Ovary (tissue), 9 donors: Measurements from ENCODE around the gene NR3C1. TPM values are rescaled to one million over a fixed set of nuclear protein-coding genes. Genes with fewer than 3 reads are reported as not detected.

Experiments
- DNase-seq, 5 donors: peaks; one replicate each; pipeline ENCODE4 v3.0.0-alpha.2; 2019 to 2020
- H3K27ac ChIP-seq, 2 donors: fragments of 200-600 bp; one replicate each; pipeline versions ENCODE4 v1.5.1 to v1.8.0; 2019 to 2022
- H3K27me3 ChIP-seq: fragments of 200-600 bp; one replicate; pipeline ENCODE4 v1.8.0; 2022
- H3K36me3 ChIP-seq: fragments of 200-600 bp; sonication (generic); one replicate; pipeline ENCODE4 v1.5.1; 2019
- H3K4me1 ChIP-seq: one replicate; pipeline ENCODE4 v1.8.1; 2013; ENCODE audit warnings: mild to moderate bottlenecking, moderate library complexity; ENCODE audit not compliant: insufficient read depth
- H3K4me3 ChIP-seq: fragments of 200-600 bp; sonication (generic); one replicate; pipeline ENCODE4 v1.5.1; 2017
- H3K9me3 ChIP-seq, 2 donors: fragments of 200-600 bp in 1 of 2; sonication (generic) in 1 of 2; one replicate each; pipeline versions ENCODE4 v1.5.1 to v1.8.1; 2013 to 2019; ENCODE audit warnings: mild to moderate bottlenecking in 1 of 2, moderate library complexity in 1 of 2
- CTCF ChIP-seq, 3 donors: fragments of 450-650 bp in 2 of 3; fragments of 200-600 bp in 1 of 3; IDR thresholded peaks; one replicate each; pipeline versions ENCODE4 v1.5.1 to v1.8.0; 2016 to 2022; ENCODE audit warnings: antibody characterized with exemption in 3 of 3, mild to moderate bottlenecking in 1 of 3
- EP300 ChIP-seq: sonication (generic); formaldehyde crosslinking; IDR thresholded peaks from one replicate; pipeline ENCODE4 v1.6.1; 2017; ENCODE audit warnings: antibody characterized with exemption
- POLR2A ChIP-seq: fragments of 450-650 bp; IDR thresholded peaks from one replicate; pipeline ENCODE4 v1.6.1; 2017; ENCODE audit warnings: antibody characterized with exemption, mild to moderate bottlenecking, moderate library complexity
- WGBS, 3 donors: extraction: QIAGEN DNeasy Blood & Tissue Kit in 1 of 3; methylation state at CpG; one replicate each; pipeline versions ENCODE4 v1.1.5 to v1.1.7; 2013 to 2017; 5-methylcytosine and 5-hydroxymethylcytosine counted together
- intact Hi-C, 4 donors: fragments of 100-400 bp; cut with DNase I; formaldehyde crosslinking; loops; one replicate each; pipeline versions ENCODE4 v1.11.0 to v1.15.1; 2022 to 2023
- polyA plus RNA-seq, 2 donors: library from polyadenylated mRNA; stranded (reverse); fragments of 200-250 nt in 1 of 2; fragments of 350-450 nt in 1 of 2; fragmentation: Illumina TruSeq in 1 of 2; extraction: RNeasy Lipid Tissue Mini Kit (QIAGEN cat#74804) in 1 of 2; gene quantifications; one replicate each; pipeline ENCODE4 v1.2.3, GENCODE V29; 2013 to 2014
- total RNA-seq, 7 donors: library from RNA; depleted of rRNA in 2 of 7; stranded (reverse); fragments of >200 nt in 2 of 7; fragmentation: NEBNext Ultra II Directional in 3 of 7; extraction: Animal tissue kit (Norgen Biotek cat#: 25700) in 3 of 7; gene quantifications; one replicate each; pipeline versions ENCODE4 v1.1.0 to v1.2.4, GENCODE V29; 2016 to 2023
- donor health status: DM: no; HTN: no; CAD: no; lungs with moderate emphysema.
- donor health status: DM: no; HTN: no; CAD: no.
- donor health status: Bipolar disorder and iron deficiency.
- donor health status: DM: yes; HTN: yes; CAD: no.
- donor health status: DM: no; HTN: no; CAD: no.
- donor health status: DM: yes; HTN: yes; CAD: no.

The NR3C1 gene
- total and polyA plus RNA-seq, 9 donors, result 15.5 to 54.3 (median 38.4) TPM

GRCh38 chr5:143398451-143399237, 4.8 kb downstream of the NR3C1 start:
- Histone ChIP-seq H3K27me3 (no peaks in the 10 kb centered on the region), H3K27ac (no peak overlapping the region), H3K4me1 (peaks cover 14% of the 10 kb centered on the region), H3K9me3 (no peaks in the 10 kb centered on the region), H3K4me3 (peak overlapping the region; percentile 25), H3K36me3 (no peaks in the 10 kb centered on the region)
- intact Hi-C loops, result no loop called here
- DNase-seq, result no peak
- WGBS, 3 donors, result 51 to 70% (median 65%) methylated on average over 8 of the region's 8 CpGs
- no peak for TF ChIP-seq POLR2A
- no peak for TF ChIP-seq EP300
- no peak for TF ChIP-seq CTCF (IDR thresholded peaks at IDR 0.05)

- TF ChIP-seq CTCF (IDR thresholded peaks at IDR 0.05), result no peak
- DNase-seq, result no peak
- Histone ChIP-seq H3K4me1 (peaks cover 14% of the 10 kb centered on the region), H3K9me3 (no peaks in the 10 kb centered on the region), H3K36me3 (no peaks in the 10 kb centered on the region), H3K27me3 (no peaks in the 10 kb centered on the region), H3K4me3 (peak overlapping the region; percentile 25), H3K27ac (no peak overlapping the region)
- intact Hi-C loops, result no loop called here
- WGBS, 3 donors, result 54 to 76% (median 65%) methylated on average over 2 of the region's 2 CpGs
Observed at GRCh38 chr5:143398053-143398355, 5.5 kb downstream of the NR3C1 start.

- Histone ChIP-seq H3K9me3 (no peaks in the 10 kb centered on the region), H3K27me3 (no peaks in the 10 kb centered on the region), H3K4me3 (peak overlapping the region; percentile 2), H3K36me3 (no peaks in the 10 kb centered on the region), H3K4me1 (peaks cover 14% of the 10 kb centered on the region), H3K27ac (no peak overlapping the region)
- TF ChIP-seq CTCF (IDR thresholded peaks at IDR 0.05) (no peak), EP300 (no peak), POLR2A (no peak)
- 93 to 97% (median 96%) methylated on average over 2 of the region's 2 CpGs for WGBS, 3 donors
- intact Hi-C loops, result no loop called here
- DNase-seq, result no peak
Observed at GRCh38 chr5:143397302-143398052, 6.0 kb downstream of the NR3C1 start.

- H3K27ac ChIP-seq, result no peak overlapping the region
- no peaks in the 10 kb centered on the region for H3K9me3 ChIP-seq
- H3K4me3 ChIP-seq, result no peak overlapping the region
- no peaks in the 10 kb centered on the region for H3K36me3 ChIP-seq
- no peaks in the 10 kb centered on the region for H3K27me3 ChIP-seq
- DNase-seq, result no peak
- H3K4me1 ChIP-seq, result peaks cover 10% of the 10 kb centered on the region
- TF ChIP-seq POLR2A, result no peak
- no peak for TF ChIP-seq EP300
- TF ChIP-seq CTCF (IDR thresholded peaks at IDR 0.05), result no peak
- intact Hi-C loops, result no loop called here
- 67 to 84% (median 83%) methylated on average over 5 of the region's 5 CpGs for WGBS, 3 donors
Observed at GRCh38 chr5:143396353-143396940, 7.0 kb downstream of the NR3C1 start.
